HG02588 (cell line): ENCODE results near the gene COMMD3.
"Not testable (repeated sequence)": the region's sequence is repeated elsewhere in the genome, so short reads cannot be mapped to it uniquely, and the experiment has no call there.

Experiments
- ATAC-seq: cut with Tn5 transposase; IDR thresholded peaks from one replicate; pipeline ENCODE4 v1.9.1; 2021; ENCODE audit warnings: mild to moderate bottlenecking, moderate library complexity; ENCODE audit not compliant: unreplicated experiment

Gene COMMD3

GRCh38 chr10:22338185-22338900, 22.2 kb downstream of the COMMD3 start:
- no peak for ATAC-seq

GRCh38 chr10:22338931-22339330, 22.7 kb downstream of the COMMD3 start:
- ATAC-seq = no peak

GRCh38 chr10:22339761-22340328, 23.7 kb downstream of the COMMD3 start:
- no peak for ATAC-seq

- ATAC-seq = peak; percentile 53
Measured at GRCh38 chr10:22340329-22341189, 24.4 kb downstream of the COMMD3 start.

- peak; percentile 13 for ATAC-seq
Measured at GRCh38 chr10:22341190-22341925, 25.2 kb downstream of the COMMD3 start.

- ATAC-seq = no peak
Measured at GRCh38 chr10:22341926-22342196, 25.7 kb downstream of the COMMD3 start.

GRCh38 chr10:22342421-22342820, 26.2 kb downstream of the COMMD3 start:
- no peak for ATAC-seq

- no peak for ATAC-seq
Measured at GRCh38 chr10:22343731-22344130, 27.5 kb downstream of the COMMD3 start.

- no peak for ATAC-seq
Measured at GRCh38 chr10:22344249-22344648, 28.1 kb downstream of the COMMD3 start.

- no peak for ATAC-seq
Measured at GRCh38 chr10:22344781-22345300, 28.7 kb downstream of the COMMD3 start.

GRCh38 chr10:22345301-22346095, 29.3 kb downstream of the COMMD3 start, which contains the start of gene SPAG6:
Gene SPAG6, plus strand, starts transcription at chr10:22345496. Its CDS starts 116 bp downstream, at chr10:22345612.
- no peak for ATAC-seq

- no peak for ATAC-seq
Measured at GRCh38 chr10:22346096-22346661, 30.0 kb downstream of the COMMD3 start.

GRCh38 chr10:22349755-22350154, 33.6 kb downstream of the COMMD3 start:
- no peak for ATAC-seq

- no peak for ATAC-seq
Measured at GRCh38 chr10:22351131-22351703, 35.0 kb downstream of the COMMD3 start.

- no peak for ATAC-seq
Measured at GRCh38 chr10:22356324-22356873, 40.2 kb downstream of the COMMD3 start.

- not testable (repeated sequence) for ATAC-seq
Measured at GRCh38 chr10:22357770-22358169, 41.6 kb downstream of the COMMD3 start.

GRCh38 chr10:22363305-22363704, 47.1 kb downstream of the COMMD3 start:
- ATAC-seq = no peak

- no peak for ATAC-seq
Measured at GRCh38 chr10:22364407-22365140, 48.4 kb downstream of the COMMD3 start.
